ENCODE measurements around the gene TLE4.

DNA sequence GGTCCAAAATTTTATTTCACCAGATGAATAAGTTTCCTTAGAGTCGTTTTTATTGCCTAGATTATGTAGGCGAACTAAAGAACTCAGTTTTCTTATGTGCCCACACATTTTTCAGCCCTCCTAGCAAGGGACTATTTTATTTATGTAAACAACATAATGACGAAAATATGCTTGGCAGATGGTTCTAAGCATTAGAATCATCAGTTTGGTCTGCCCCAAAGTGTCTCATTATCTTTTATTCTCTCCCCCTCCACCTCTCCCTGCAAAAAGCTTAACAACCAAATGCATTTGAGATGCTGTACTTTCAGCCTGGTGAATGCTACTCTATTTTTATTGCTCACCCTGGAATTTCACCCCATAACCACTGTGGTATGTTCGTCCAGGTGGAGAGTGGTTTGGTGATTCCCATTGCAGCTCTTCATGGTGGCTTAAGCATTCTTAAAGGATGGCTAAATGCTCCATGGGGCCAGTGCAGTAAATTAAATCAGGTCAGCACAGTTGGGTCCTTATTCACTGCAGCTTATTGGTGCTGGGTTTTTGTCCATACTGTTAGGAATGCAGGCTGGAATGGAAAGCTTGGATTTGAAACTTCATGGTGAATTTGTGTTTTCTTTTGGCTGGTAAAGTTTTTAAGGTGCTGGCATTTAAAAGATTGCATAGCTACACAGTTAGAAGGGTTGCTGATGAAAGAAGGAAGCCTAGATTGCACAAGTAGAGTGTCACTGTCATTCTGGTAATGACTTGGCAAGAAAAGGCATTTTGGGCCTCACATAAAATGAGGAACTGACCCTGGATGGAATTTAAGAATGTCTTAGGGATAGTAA lies 39.2 kb downstream of the TLE4 start:
- no peak for TF ChIP-seq POLR2A (IDR thresholded peaks at IDR 0.05)
- TF ChIP-seq, protein P1, sequence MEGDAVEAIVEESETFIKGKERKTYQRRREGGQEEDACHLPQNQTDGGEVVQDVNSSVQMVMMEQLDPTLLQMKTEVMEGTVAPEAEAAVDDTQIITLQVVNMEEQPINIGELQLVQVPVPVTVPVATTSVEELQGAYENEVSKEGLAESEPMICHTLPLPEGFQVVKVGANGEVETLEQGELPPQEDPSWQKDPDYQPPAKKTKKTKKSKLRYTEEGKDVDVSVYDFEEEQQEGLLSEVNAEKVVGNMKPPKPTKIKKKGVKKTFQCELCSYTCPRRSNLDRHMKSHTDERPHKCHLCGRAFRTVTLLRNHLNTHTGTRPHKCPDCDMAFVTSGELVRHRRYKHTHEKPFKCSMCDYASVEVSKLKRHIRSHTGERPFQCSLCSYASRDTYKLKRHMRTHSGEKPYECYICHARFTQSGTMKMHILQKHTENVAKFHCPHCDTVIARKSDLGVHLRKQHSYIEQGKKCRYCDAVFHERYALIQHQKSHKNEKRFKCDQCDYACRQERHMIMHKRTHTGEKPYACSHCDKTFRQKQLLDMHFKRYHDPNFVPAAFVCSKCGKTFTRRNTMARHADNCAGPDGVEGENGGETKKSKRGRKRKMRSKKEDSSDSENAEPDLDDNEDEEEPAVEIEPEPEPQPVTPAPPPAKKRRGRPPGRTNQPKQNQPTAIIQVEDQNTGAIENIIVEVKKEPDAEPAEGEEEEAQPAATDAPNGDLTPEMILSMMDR (IDR thresholded peaks at IDR 0.05) = no peak
